ENCODE results near the gene CCNY.

Gene CCNY

DNA sequence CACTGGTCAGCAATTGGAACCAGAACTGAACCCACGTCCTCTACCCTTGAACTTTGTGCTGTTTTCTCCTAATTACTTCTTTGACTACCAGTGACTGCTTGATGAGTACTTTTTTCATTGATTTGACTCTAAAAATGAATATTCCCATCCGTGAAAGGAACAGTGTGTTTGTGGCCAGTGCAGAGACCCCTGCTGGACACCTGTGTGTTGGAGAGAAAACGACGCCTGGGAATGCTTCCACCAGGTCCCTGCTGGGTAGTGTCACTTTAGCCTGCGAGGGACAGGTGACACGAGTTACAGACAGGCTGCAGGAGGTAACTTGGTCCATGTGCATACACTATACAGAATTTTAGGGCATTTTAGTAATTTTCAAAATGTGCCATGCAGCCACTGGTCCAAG, 262.1 kb downstream of the CCNY start:
- no peak for FAIRE-seq

DNA sequence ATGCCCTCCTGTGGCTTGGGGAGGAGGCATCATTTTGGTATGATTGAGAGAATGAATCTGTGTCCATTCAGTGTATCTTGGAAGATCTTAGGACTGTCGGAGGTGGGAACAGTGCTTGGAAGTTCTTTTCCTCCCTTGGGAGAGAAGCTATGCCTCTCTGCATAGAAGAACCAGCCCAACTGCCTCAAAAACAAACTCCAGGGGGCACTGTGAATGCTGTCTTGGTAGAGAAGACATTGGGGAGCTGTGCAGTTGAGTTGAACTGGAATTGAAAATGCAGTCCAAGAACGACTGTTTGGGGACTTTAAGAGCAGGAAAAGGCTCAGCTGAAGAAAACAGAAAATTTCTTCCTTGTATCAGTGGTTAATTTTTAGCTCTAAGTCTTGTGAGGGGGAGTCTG, 263.9 kb downstream of the CCNY start:
- FAIRE-seq, result no peak

DNA sequence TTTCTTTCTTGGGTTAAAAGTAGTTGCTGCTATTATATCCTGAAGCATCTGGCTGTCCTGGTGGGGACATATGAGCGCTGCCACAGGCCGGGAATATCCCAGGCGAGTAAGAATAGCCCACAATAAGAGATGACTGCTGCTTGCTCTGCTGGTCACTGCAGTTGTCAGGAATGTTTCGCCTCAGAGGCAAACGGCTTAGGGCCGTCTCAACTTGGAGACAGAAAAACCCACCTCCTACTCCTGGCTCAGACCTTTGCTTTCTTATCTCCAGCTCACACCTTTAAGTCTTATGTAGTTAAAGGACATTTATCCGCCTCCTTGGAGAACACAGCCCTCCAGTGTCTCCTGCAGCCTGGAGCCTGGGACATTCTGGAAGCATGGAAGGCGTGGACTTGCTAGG, 268.9 kb downstream of the CCNY start, which contains the start of gene GJD4:
GJD4 (plus strand) TSS at position 151 of the 400 bp plus-strand sequence; CDS start at position 378, 227 bp downstream.
- no peak for FAIRE-seq

DNA sequence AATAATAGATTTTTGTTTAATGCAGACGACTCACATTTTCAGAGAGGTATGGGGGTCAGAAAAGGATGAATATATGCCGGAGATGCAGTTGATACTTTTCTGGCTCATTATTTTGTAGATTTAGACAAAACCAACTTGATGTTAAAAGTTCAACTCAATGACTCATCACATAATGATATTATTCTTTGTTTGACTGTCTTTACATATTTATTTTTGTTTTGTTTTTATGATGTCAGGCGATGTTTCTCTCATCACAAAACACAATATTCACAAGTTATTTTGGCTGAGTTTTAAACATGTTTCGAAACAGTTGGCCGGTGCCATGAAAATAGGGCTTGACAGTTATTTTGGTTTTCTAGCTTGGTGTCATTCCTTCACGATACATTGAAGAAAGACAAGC, 270.1 kb downstream of the CCNY start:
- FAIRE-seq, result no peak

DNA sequence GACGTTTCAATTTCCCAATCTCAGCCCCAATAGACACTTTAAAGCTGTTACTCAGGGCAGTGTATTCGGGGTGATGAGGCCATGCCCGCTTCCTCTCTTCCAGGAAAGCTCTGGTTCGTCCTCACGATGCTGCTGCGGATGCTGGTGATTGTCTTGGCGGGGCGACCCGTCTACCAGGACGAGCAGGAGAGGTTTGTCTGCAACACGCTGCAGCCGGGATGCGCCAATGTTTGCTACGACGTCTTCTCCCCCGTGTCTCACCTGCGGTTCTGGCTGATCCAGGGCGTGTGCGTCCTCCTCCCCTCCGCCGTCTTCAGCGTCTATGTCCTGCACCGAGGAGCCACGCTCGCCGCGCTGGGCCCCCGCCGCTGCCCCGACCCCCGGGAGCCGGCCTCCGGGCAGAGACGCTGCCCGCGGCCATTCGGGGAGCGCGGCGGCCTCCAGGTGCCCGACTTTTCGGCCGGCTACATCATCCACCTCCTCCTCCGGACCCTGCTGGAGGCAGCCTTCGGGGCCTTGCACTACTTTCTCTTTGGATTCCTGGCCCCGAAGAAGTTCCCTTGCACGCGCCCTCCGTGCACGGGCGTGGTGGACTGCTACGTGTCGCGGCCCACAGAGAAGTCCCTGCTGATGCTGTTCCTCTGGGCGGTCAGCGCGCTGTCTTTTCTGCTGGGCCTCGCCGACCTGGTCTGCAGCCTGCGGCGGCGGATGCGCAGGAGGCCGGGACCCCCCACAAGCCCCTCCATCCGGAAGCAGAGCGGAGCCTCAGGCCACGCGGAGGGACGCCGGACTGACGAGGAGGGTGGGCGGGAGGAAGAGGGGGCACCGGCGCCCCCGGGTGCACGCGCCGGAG, 271.4 kb downstream of the CCNY start:
- FAIRE-seq, result no peak

DNA sequence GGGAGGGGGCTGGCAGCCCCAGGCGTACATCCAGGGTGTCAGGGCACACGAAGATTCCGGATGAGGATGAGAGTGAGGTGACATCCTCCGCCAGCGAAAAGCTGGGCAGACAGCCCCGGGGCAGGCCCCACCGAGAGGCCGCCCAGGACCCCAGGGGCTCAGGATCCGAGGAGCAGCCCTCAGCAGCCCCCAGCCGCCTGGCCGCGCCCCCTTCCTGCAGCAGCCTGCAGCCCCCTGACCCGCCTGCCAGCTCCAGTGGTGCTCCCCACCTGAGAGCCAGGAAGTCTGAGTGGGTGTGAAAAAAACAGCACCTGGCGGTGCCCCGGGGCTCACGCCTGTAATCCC, 272.0 kb downstream of the CCNY start:
- no peak for FAIRE-seq

DNA sequence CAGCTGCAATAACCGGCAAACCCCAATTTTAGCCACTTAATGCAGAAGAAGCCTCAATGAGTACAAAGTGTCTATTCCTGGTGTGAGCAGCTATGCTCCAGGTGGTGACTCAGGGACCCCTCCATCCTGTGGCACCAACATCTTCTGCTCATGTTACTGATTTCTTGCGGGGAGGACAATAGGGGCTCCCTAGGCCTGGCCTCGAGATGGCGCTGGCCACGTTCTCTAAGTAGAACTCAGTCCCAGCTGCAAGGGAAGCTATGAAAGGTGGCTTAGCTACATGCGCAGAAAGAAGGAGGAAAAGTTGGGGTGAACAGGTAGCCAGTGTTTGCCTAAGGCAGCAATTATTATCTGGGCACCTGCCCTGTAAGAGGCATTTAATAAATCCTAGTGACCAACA, 275.4 kb downstream of the CCNY start:
- no peak for FAIRE-seq

DNA sequence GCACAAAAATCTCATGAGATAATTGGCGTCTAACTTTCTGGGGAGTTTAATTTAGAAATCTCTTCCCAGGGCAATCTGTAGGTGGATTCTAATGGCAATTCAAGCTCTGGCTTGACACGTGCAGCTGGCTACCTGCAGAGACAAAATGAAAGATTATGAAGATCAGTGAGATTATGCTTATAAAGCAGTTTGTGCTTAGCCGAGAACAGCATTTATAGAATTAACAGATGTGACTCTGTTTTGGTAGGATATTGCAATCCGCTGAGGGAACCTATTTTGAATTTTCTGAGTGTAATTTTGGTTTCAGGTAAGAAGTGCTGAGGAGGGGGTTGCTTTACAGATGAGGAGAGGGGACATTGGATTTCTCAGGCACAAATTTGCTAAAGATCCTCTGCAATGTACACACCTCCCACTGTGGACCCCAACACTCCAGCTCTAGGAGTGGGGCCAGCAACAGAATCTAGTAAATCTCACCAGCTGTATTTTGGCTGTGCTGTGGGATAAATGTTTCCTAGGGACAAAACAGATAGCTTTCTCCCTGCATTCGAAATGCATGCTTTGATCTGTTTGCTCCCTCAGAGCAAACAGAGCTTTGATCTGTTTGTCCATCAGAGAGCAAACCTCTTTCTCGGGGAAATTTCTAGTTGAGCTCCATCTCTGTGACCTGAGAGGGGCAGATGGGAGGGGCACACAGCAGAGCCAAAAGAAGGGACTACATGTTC, 276.2 kb downstream of the CCNY start:
- no peak for FAIRE-seq

DNA sequence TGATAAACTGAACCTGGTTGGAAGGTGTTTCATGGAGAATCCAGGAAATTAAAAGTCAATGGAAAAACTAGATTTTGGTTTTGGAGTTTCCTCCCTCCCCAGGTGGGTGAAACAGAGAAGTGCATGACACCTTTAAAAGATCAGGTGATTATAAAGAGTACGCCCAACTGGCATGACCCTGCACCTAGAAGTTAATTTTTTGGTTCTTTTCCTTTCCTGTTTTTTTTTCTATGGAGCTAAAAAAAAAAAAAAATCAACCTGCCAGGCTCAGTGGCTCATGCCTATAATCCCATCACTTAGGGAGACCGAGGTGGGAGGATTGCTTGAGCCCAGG, 276.8 kb downstream of the CCNY start:
- FAIRE-seq, result no peak

DNA sequence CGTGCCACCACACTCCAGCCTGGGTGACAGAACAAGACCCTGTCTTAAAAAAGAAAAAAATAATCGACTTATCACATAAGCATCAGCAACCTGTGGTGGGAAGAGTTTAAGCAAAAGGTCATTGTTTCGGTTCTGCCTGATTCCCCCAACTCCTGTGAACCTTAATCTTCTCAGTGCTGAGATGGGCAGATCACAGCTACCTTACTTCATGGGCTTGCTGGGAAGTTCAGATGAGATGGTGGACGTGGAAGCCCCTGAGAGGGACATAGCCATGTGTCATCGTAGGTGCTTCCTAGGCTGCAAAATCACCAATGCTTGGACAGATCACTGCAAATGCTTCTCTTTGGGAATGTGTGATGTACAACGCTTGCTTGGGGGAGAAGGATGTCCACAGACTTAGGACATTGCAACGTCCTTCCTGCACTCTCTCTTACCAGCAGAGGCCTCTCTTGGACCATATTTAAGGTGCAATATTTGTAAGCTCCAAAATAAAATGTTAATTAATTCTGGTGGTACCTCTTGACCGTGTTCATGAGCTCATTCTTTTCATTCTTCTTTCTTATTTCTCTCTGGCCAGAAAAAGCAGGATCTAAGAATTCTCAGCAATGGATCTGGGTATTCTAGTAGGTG, 277.4 kb downstream of the CCNY start:
- FAIRE-seq, result no peak

DNA sequence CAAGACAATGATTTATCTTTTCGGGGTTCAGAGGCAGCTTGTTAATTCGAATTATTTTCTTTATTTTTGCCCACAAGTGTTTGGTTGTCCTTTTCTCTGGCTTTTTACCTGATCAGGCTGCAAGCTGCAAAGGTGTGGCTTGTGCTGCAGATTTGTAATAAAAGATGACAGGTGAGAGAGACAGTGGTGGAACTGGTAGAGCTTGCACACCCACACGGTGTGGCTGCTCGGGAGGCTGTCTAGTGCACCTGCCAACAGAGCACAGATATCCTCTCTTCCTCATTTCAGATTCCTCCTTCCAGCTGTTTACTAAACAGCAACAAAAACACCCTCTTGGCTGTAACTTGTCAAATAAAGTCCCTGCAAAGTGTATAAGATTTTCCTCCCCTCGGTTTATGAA, 278.0 kb downstream of the CCNY start:
- no peak for FAIRE-seq

Measured in G401.6 (cell line).